SK-N-MC (cell line): ENCODE results near the gene POP4.

Experiments
- EZH2 ChIP-seq: fragments of 200-600 bp; sonication (generic); IDR thresholded peaks from one replicate; pipeline ENCODE4 v1.6.1; 2017; ENCODE audit warnings: antibody characterized with exemption
- FOXP2 ChIP-seq: optimal IDR thresholded peaks from 2 replicates; pipeline ENCODE3; 2011; ENCODE audit warnings: mild to moderate bottlenecking, moderate library complexity; ENCODE audit not compliant: insufficient read depth; ENCODE audit errors: extremely low read length, control extremely low read depth
- POLR2AphosphoS5 ChIP-seq: IDR thresholded peaks from 2 replicates; pipeline ENCODE4 v1.6.1; 2012; ENCODE audit warnings: mild to moderate bottlenecking, low read depth, low read length, borderline replicate concordance

GRCh38 chr19:29562299-29563297 is 43.5 kb upstream of the POP4 start:
- no peak for TF ChIP-seq EZH2
- no peak for TF ChIP-seq POLR2AphosphoS5
- TF ChIP-seq FOXP2, result no peak
